NCI-H446 treated with DMSO at 0.1 percent for 48 hours (cell line): Measurements from ENCODE around the gene CUX1.
"Not testable (repeated sequence)": the region's sequence is repeated elsewhere in the genome, so short reads cannot be mapped to it uniquely, and the experiment has no call there.

Source experiments
- DNase-seq: peaks from one replicate; lab custom pipeline; 2025; lab: John Stamatoyannopoulos, UW

CUX1 gene

GRCh38 chr7:102312317-102312716 is 494.9 kb downstream of the CUX1 start:
- DNase-seq, result no peak

GRCh38 chr7:102313997-102314780 is 496.8 kb downstream of the CUX1 start:
- DNase-seq, result no peak

GRCh38 chr7:102317231-102318059 is 500.0 kb downstream of the CUX1 start:
- DNase-seq, result no peak

DNA sequence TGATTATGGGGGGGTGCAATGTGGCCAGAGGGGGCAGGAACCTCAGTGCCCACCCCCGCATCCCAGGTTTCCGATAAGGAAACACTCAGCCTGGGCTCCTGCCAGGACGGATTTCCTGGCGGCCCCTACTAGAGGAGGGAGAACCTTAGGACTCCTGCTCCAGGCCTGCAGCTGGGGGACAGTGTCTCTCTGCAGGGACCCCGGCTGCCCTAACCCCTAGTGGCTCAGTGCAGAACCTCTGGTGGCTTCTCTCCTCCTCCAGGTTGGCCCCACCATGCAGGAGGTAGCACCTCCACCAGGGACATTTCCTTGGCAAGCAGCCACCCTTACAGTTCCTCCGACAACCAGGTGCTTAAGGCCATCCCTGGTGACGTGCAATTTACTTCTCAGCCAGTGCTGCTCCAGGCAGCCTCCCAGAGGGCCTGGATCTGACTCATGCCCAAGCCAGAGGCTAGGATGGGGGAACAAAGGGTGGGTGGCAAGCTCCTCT is 501.1 kb downstream of the CUX1 start:
- DNase-seq, result no peak

GRCh38 chr7:102319671-102320070 is 502.2 kb downstream of the CUX1 start:
- DNase-seq, result no peak

GRCh38 chr7:102320181-102320580 is 502.8 kb downstream of the CUX1 start:
- DNase-seq, result no peak

- DNase-seq, result no peak
These were observed 503.4 kb downstream of the CUX1 start for GRCh38 chr7:102320601-102321350.

GRCh38 chr7:102321351-102322201 is 504.1 kb downstream of the CUX1 start:
- no peak for DNase-seq

DNA sequence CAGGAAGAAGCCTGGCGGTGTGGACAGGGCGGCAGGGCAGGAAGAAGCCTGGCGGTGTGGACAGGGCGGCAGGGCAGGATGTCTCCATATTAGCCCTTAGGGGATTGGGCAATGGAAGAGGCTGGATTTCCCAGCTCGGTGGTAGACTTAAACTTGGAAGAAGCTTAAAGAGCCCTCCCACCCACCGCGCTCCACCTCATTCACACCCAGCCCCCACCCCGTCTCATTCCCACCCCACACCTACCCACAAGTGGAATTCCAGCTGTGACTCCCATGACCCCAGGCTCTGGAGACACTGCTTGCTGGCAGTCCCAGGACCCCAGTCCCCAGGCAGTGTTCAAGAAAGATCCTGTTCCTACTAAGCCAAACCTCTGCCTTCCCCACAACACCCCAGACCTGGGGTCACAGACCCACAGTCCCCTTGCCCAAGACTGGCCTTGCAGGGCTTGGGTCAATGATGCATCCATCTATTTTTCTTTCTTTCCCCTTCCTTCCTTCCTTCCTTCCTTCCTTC is 504.8 kb downstream of the CUX1 start:
- no peak for DNase-seq

DNA sequence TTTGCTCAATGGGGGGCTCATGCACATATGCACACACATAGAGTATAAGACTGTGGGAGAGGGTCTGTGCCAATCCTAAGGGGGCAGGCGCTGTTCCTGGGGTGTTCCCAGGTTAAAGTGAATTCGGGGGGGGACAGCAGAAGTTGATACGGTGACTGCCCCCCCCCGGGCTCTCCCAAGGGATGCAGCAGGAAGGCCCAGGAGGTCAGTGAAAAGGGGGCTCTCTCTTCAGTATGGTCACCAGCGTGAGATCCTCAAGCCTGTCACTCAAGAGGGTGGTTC is 506.4 kb downstream of the CUX1 start:
- DNase-seq, result no peak

GRCh38 chr7:102325106-102325505 is 507.7 kb downstream of the CUX1 start:
- DNase-seq, result not testable (repeated sequence)

GRCh38 chr7:102326157-102326889 is 508.9 kb downstream of the CUX1 start:
- DNase-seq, result no peak

DNA sequence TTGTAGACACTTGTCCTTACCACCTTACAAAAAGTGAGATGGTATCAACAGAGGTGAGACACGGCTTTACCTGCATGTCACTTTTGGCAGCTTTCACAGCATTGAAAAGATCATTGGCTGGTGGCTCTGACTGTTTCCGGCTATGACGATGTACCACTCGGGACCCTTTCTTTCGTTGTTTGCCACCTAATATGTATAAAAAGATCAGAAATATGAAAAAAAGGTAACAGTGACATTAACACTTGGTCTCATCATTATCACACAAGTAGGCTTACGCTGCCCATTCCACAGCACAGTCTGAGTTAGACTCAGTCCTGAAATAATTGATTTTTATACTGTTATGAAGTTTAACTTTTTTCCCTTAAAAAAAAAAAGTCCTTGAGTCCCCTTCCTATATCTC is 509.8 kb downstream of the CUX1 start:
- DNase-seq, result not testable (repeated sequence)

GRCh38 chr7:102328863-102329262 is 511.4 kb downstream of the CUX1 start:
- not testable (repeated sequence) for DNase-seq

- DNase-seq, result not testable (repeated sequence)
These were observed 511.9 kb downstream of the CUX1 start for GRCh38 chr7:102329366-102329765.

DNA sequence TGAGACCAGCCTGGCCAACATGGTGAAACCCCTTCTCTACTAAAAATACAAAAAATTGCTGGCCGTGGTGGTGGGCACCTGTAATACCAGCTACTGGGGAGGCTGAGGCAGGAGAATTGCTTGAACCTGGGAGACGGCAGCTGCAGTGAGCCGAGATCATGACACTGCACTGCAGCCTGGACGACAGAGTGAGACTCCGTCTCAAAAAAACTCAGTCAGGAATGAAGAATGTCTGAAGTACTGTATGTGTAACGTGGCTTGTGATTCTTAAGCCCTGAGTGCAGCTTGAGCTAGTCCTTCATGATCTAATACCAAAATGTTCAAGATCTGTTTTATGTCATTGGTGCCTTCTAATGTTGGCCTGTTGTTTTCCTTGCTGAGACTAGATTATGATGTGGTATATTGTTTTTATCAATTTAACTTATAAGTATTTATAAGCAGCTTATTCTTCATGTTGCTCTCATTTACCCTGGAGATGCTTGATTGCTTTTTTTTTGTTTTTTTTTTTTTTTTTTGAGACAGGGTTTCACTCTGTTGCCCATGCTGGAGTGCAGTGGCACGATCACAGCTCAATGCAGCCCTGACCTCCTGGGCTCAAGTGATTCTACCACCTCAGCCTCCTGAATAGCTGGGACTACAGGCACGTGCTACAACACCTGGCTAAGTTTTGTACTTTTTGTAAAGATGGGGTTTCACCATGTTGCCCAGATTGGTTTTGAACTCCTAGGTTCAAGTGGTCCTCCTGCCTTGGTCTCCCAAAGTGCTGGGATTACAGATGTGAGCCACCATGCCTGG is 513.4 kb downstream of the CUX1 start:
- DNase-seq, result not testable (repeated sequence)
